Mesendoderm (in vitro differentiated cells): Measurements from ENCODE around the gene RWDD2A.
"Not testable (repeated sequence)": the region's sequence is repeated elsewhere in the genome, so short reads cannot be mapped to it uniquely, and the experiment has no call there.

Source experiments
- DNase-seq: peaks from one replicate; pipeline ENCODE4 v3.0.0; 2013
- H2AK5ac ChIP-seq: 2 replicates; pipeline ENCODE4 v1.6.1; 2013; ENCODE audit warnings: low read length, inconsistent platforms
- H2BK120ac ChIP-seq: 2 replicates; pipeline ENCODE4 v1.6.1; 2013; ENCODE audit warnings: low read depth, mild to moderate bottlenecking, low read length, moderate library complexity, mixed read lengths
- H2BK15ac ChIP-seq: replicated peaks from 2 replicates; pipeline ENCODE4 v1.6.1; 2013; ENCODE audit warnings: low read depth, mild to moderate bottlenecking, moderate library complexity
- H2BK5ac ChIP-seq: 2 replicates; pipeline ENCODE4 v1.6.1; 2013; ENCODE audit warnings: low read length, inconsistent platforms
- H3K18ac ChIP-seq: 2 replicates; pipeline ENCODE4 v1.6.1; 2013; ENCODE audit warnings: mild to moderate bottlenecking, low read length, mixed read lengths
- H3K23ac ChIP-seq: one replicate; pipeline ENCODE4 v1.6.1; 2013; ENCODE audit warnings: low read length
- H3K27ac ChIP-seq: 2 replicates; pipeline ENCODE4 v1.5.1; 2013; ENCODE audit warnings: low read depth, mild to moderate bottlenecking, inconsistent platforms, low read length, moderate library complexity
- H3K27me3 ChIP-seq: 2 replicates; pipeline ENCODE4 v1.6.1; 2013; ENCODE audit warnings: low read length, control low read depth, mild to moderate bottlenecking, inconsistent platforms; ENCODE audit not compliant: insufficient read depth, poor library complexity
- H3K36me3 ChIP-seq: 2 replicates; pipeline ENCODE4 v1.6.1; 2013; ENCODE audit warnings: low read length, inconsistent platforms; ENCODE audit not compliant: control insufficient read depth, insufficient read depth
- H3K4ac ChIP-seq: one replicate; pipeline ENCODE4 v1.6.1; 2013; ENCODE audit warnings: low read depth, mild to moderate bottlenecking, low read length, moderate library complexity
- H3K4me1 ChIP-seq: 2 replicates; pipeline ENCODE4 v1.6.1; 2013; ENCODE audit warnings: low read depth, low read length, inconsistent platforms; ENCODE audit not compliant: control insufficient read depth
- H3K4me2 ChIP-seq: 2 replicates; pipeline ENCODE4 v1.6.1; 2013; ENCODE audit warnings: low read length
- H3K4me3 ChIP-seq: 2 replicates; pipeline ENCODE4 v1.5.1; 2013; ENCODE audit warnings: mild to moderate bottlenecking, low read length
- H3K56ac ChIP-seq: one replicate; pipeline ENCODE4 v1.6.1; 2013; ENCODE audit warnings: low read length
- H3K79me1 ChIP-seq: 2 replicates; pipeline ENCODE4 v1.6.1; 2013; ENCODE audit warnings: low read length, inconsistent platforms
- H3K79me2 ChIP-seq: 2 replicates; pipeline ENCODE4 v1.6.1; 2013; ENCODE audit warnings: mild to moderate bottlenecking, low read length; ENCODE audit not compliant: control insufficient read depth, insufficient read depth
- H3K9ac ChIP-seq: 2 replicates; pipeline ENCODE4 v1.6.1; 2013; ENCODE audit warnings: low read length, inconsistent platforms
- H4K5ac ChIP-seq: one replicate; pipeline ENCODE4 v1.6.1; 2013; ENCODE audit warnings: low read length
- H4K8ac ChIP-seq: one replicate; pipeline ENCODE4 v1.6.1; 2013; ENCODE audit warnings: low read depth, mild to moderate bottlenecking, control low read depth, low read length, moderate library complexity
- WGBS: extraction: QIAGEN DNeasy Blood & Tissue Kit; methylation state at CpG from one replicate; pipeline ENCODE4 v1.1.7; 2013; ENCODE audit warnings: low lambda C conversion rate, missing lambda C conversion rate; ENCODE audit not compliant: insufficient coverage; ENCODE audit errors: extremely low coverage; 5-methylcytosine and 5-hydroxymethylcytosine counted together

The RWDD2A gene

DNA sequence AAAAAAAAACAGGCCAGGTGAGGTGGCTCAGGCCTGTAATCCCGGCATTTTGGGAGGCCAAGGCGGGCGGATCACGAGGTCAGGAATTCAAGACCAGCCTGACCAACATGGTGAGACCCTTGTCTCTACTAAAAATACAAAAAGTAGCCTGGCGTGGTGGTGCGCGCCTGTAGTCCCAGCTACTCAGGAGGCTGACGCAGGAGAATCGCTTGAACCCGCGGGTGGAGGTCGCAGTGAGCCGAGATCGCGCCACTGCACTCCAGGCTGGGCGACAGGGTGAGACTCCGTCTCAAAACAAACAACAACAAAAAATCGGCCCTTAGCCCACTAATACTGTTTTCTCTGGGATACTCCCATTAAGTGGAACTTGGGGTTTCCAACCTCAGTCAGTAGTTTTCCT lies 1.2 kb upstream of the RWDD2A start:
- not testable (repeated sequence) for H3K23ac ChIP-seq, H3K4ac ChIP-seq, H4K8ac ChIP-seq, H3K27ac ChIP-seq, H2BK5ac ChIP-seq, H3K27me3 ChIP-seq, DNase-seq, H3K18ac ChIP-seq, H3K4me1 ChIP-seq, H4K5ac ChIP-seq, H3K36me3 ChIP-seq, H2BK15ac ChIP-seq, H2AK5ac ChIP-seq, H2BK120ac ChIP-seq
- H3K9ac ChIP-seq: peak overlapping the region; percentile 98
- H3K79me2 ChIP-seq: peaks cover 24% of the 10 kb centered on the region
- H3K4me2 ChIP-seq: peak overlapping the region; percentile 77
- peak overlapping the region; percentile 18 for H3K56ac ChIP-seq
- no CpG with 5 or more reads among the region's 18 CpGs for WGBS
- H3K79me1 ChIP-seq: peaks cover 10% of the 10 kb centered on the region
- H3K4me3 ChIP-seq: peak overlapping the region; percentile 48

DNA sequence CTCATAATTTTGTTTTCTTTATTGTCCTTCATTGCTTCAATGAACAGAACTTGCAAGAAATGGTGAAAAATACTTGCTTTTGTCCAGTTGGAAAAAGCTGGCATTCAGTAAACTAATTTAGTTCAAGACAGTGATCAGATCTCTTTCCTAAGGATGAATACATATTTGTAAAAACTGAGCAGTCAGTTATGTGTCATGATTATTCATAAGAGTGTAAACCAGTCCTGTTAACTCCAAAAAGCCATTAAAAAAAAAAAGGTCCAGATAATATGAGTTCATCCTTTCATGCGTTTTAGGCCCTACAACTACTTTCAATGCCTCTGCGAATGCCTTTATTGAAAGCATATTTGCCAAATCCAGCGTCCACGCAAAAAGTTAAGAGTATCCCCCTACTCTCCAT lies 701 bp upstream of the RWDD2A start:
- no peak overlapping the region for H4K8ac ChIP-seq
- peak overlapping the region; percentile 98 for H3K9ac ChIP-seq
- H4K5ac ChIP-seq: no peak overlapping the region
- DNase-seq: no peak
- peaks cover 4% of the 10 kb centered on the region for H3K4me1 ChIP-seq
- peaks cover 10% of the 10 kb centered on the region for H3K79me1 ChIP-seq
- peak overlapping the region; percentile 17 for H3K18ac ChIP-seq
- no peaks in the 10 kb centered on the region for H3K27me3 ChIP-seq
- no peak overlapping the region for H3K4ac ChIP-seq
- H3K56ac ChIP-seq: peak overlapping the region; percentile 99
- no CpG with 5 or more reads among the region's 4 CpGs for WGBS
- H3K4me2 ChIP-seq: peak overlapping the region; percentile 77
- H3K36me3 ChIP-seq: peaks cover 2% of the 10 kb centered on the region
- H2AK5ac ChIP-seq: no peak overlapping the region
- no peak overlapping the region for H2BK15ac ChIP-seq
- H2BK120ac ChIP-seq: no peak overlapping the region
- no peak overlapping the region for H3K27ac ChIP-seq
- no peak overlapping the region for H2BK5ac ChIP-seq
- H3K4me3 ChIP-seq: peak overlapping the region; percentile 93
- no peak overlapping the region for H3K23ac ChIP-seq
- H3K79me2 ChIP-seq: peaks cover 24% of the 10 kb centered on the region

DNA sequence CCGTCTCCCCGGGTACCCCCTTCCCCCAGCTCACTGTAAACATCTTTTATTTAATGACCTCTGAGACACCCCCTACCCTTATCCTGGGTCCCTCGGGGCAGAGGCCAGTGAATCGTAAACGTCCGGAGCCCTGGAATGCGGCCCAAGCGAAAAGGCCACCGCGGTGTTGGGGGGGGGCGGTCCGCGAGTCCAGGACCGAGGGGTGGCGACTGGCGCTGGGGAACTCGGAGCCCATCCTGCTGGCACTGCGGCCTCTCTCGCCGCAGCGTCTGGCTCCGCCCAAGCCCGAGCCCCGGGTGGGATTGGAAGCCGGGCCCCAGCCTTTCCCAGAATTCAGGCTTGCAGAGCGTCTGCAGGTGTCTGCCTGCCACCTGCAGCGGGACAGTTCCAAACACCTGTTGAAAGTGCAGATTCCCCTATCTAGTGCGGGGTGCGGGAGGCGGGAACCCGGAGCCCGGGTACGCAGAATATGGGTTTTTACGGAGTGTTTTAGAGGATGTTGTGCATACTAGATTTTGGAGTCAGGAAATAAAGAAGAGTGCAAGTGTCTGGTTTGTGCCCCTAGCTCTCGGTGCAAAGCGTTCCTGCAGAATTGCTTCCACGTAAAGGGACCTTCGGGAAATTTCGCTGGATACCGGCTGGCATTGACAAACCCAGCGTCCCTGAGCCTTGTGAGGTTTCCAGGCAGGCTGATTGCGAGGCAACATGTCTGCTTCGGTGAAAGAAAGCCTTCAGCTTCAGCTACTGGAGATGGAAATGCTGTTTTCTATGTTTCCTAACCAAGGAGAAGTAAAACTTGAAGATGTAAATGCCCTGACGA lies 800 bp downstream of the RWDD2A start:
- no peak overlapping the region for H2BK120ac ChIP-seq
- DNase-seq: peak; percentile 77
- no peak overlapping the region for H4K8ac ChIP-seq
- H3K4me3 ChIP-seq: peak overlapping the region; percentile 73
- H3K9ac ChIP-seq: peak overlapping the region; percentile 83
- peak overlapping the region; percentile 83 for H3K18ac ChIP-seq
- H3K23ac ChIP-seq: peak overlapping the region; percentile 60
- H2BK15ac ChIP-seq: no peak overlapping the region
- peaks cover 2% of the 10 kb centered on the region for H3K36me3 ChIP-seq
- H2AK5ac ChIP-seq: no peak overlapping the region
- H3K79me1 ChIP-seq: peaks cover 10% of the 10 kb centered on the region
- peak overlapping the region; percentile 74 for H3K4me2 ChIP-seq
- peaks cover 4% of the 10 kb centered on the region for H3K4me1 ChIP-seq
- H3K4ac ChIP-seq: no peak overlapping the region
- no CpG with 5 or more reads among the region's 44 CpGs for WGBS
- no peaks in the 10 kb centered on the region for H3K27me3 ChIP-seq
- peaks cover 24% of the 10 kb centered on the region for H3K79me2 ChIP-seq
- no peak overlapping the region for H2BK5ac ChIP-seq
- H4K5ac ChIP-seq: no peak overlapping the region
- peak overlapping the region; percentile 85 for H3K56ac ChIP-seq
- H3K27ac ChIP-seq: peak overlapping the region; percentile 67

DNA sequence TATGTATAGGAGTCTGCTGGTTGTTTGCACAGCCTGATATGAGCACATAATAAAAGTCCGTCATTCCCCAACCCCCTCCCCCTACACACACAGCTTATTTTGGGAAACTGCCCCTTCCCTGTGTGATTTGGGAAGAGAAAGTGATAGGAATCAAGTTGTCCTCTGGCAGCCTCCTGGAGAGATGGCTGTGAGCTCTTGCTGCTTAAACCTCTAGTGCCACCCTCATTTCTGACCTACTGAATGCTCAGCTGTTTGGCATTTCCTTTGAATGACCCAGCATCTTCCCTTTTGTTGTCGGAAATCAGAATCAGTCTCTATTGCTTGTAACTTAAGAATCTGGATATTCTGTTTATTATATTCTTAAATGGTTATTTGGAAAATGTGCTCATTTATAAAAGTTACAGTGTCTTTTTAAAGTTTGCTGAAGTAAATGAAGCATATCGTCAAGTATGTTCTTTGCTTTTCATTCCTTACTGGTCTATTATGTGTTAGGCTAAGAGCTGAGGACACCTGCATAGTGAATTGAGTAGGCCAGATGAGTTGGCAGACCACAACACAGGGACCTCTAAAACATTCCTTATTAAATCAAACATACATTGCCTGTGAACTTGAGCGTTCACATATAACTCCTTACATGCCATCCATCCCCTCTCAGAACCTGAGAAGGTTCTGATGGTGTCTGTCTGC lies 5.5 kb downstream of the RWDD2A start:
- Histone ChIP-seq H3K27me3 (no peaks in the 10 kb centered on the region), H3K18ac (no peak overlapping the region)

DNA sequence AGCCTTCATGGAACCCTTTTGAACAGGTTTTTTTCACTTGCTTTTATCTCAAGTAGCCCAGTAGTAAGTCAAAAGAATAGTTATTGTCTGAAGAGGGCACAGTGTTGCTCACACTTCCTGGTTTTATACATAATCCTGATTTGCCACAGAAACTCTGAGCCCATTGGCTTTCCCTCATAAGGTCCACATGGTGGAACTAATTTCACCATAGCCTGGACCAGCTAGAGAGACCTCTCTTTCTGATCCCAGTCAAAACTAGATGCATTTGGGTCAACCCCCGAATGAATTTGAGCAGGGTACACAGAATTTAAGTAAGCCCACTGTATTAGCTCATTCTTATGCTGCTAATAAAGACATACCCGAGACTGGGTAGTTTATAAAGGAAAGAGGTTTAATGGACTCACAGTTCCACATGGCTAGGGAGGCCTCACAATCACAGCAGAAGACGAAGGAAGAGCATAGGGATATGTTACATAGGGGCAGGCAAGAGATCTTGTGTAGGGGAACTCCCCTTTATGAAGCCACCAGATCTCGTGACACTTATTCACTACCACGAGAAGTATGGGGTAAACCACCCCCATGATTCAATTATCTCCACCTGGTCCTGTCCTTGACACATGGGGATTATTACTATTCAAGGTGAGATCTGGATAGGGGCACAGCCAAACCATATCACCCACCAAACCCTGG lies 6.2 kb downstream of the RWDD2A start:
- no peak for DNase-seq
- no peaks in the 10 kb centered on the region for H3K27me3 ChIP-seq
- H3K9ac ChIP-seq: no peak overlapping the region
- no peak overlapping the region for H3K27ac ChIP-seq
- H2BK5ac ChIP-seq: no peak overlapping the region
- H4K5ac ChIP-seq: no peak overlapping the region
- no peak overlapping the region for H3K4ac ChIP-seq
- no peak overlapping the region for H3K23ac ChIP-seq
- no peak overlapping the region for H4K8ac ChIP-seq
- H3K56ac ChIP-seq: no peak overlapping the region
- no peak overlapping the region for H3K4me3 ChIP-seq
- no peak overlapping the region for H3K4me2 ChIP-seq
- H3K4me1 ChIP-seq: no peaks in the 10 kb centered on the region
- H2BK15ac ChIP-seq: no peak overlapping the region
- H2AK5ac ChIP-seq: no peak overlapping the region
- no peak overlapping the region for H2BK120ac ChIP-seq
- no CpG with 5 or more reads among the region's 5 CpGs for WGBS
- no peaks in the 10 kb centered on the region for H3K79me1 ChIP-seq
- no peaks in the 10 kb centered on the region for H3K79me2 ChIP-seq
- no peak overlapping the region for H3K18ac ChIP-seq
- H3K36me3 ChIP-seq: no peaks in the 10 kb centered on the region

More for the DNA sequence above, 5.5 kb downstream of the RWDD2A start:
- no peaks in the 10 kb centered on the region for H3K4me1 ChIP-seq
- H3K36me3 ChIP-seq: no peaks in the 10 kb centered on the region
- H3K79me1 ChIP-seq: no peaks in the 10 kb centered on the region
- no peak overlapping the region for H4K8ac ChIP-seq
- H2BK15ac ChIP-seq: no peak overlapping the region
- no CpG with 5 or more reads among the region's 4 CpGs for WGBS
- no peak overlapping the region for H2BK5ac ChIP-seq
- H3K56ac ChIP-seq: no peak overlapping the region
- H3K4me3 ChIP-seq: no peak overlapping the region
- DNase-seq: no peak
- H3K9ac ChIP-seq: no peak overlapping the region
- no peak overlapping the region for H3K23ac ChIP-seq
- H3K27ac ChIP-seq: no peak overlapping the region
- H3K4me2 ChIP-seq: no peak overlapping the region
- no peaks in the 10 kb centered on the region for H3K79me2 ChIP-seq
- H3K4ac ChIP-seq: no peak overlapping the region
- no peak overlapping the region for H4K5ac ChIP-seq
- H2AK5ac ChIP-seq: no peak overlapping the region
- no peak overlapping the region for H2BK120ac ChIP-seq
